H1 (cell line): ENCODE data around the gene CGB7. TPM values are rescaled to one million over a fixed set of nuclear protein-coding genes. Genes with fewer than 3 reads are reported as not detected.

Experiments used
- SP1 ChIP-seq: IDR thresholded peaks from 2 replicates; pipeline ENCODE4 v1.6.1; 2011; ENCODE audit warnings: low read depth, low read length
- SP2 ChIP-seq: IDR thresholded peaks from 2 replicates; pipeline ENCODE4 v1.6.1; 2012; ENCODE audit warnings: mild to moderate bottlenecking, low read length, inconsistent platforms
- polyA plus RNA-seq, 7 experiments: library from polyadenylated mRNA; depleted of rRNA in 3 of 7; stranded (reverse) in 5 of 7; unstranded in 2 of 7; fragments of >200 nt in 5 of 7; fragments of 200-250 nt in 2 of 7; gene quantifications; 1 replicate in 5 of 7; 2 replicates in 1 of 7; 4 replicates in 1 of 7; pipeline versions ENCODE4 v1.2.1 to v1.2.3, GENCODE V29; 2011 to 2013; ENCODE audit warnings: missing spikeins in 2 of 7, mixed read lengths in 2 of 7
- total RNA-seq: library from RNA; stranded (reverse); fragmentation: NEBNext Ultra II Directional; extraction: Animal tissue kit (Norgen Biotek cat#: 25700); gene quantifications from 2 replicates; pipeline ENCODE4 v1.2.1, GENCODE V29; 2021

The CGB7 gene
- total and polyA plus RNA-seq, 2 of the 8 experiments (the other 6 are each of a cell fraction or from before 2014, with no cell fraction given) = 1.2 to 2.2 TPM

- TF ChIP-seq SP2 (no peak), SP1 (no peak)
Observed at GRCh38 chr19:49020931-49021895, 36.3 kb downstream of the CGB7 start (continued).
